Chondrocyte (in vitro differentiated cells): ENCODE measurements around the gene EPN1. TPM values are rescaled to one million over a fixed set of nuclear protein-coding genes. Genes with fewer than 3 reads are reported as not detected.

Experiments
- DNase-seq: peaks from one replicate; pipeline ENCODE4 v3.0.0; 2021; ENCODE audit warnings: mixed read lengths, low spot score
- H3K27ac Mint-ChIP-seq: one replicate; pipeline ENCODE4 v1.8.0; 2021; ENCODE audit warnings: mild to moderate bottlenecking, moderate library complexity, mixed read lengths; ENCODE audit not compliant: unreplicated experiment
- H3K27me3 Mint-ChIP-seq: 2 replicates; pipeline ENCODE4 v1.8.0; 2021; ENCODE audit warnings: low read depth, mixed read lengths
- H3K36me3 Mint-ChIP-seq: 2 replicates; pipeline ENCODE4 v1.8.0; 2021; ENCODE audit warnings: low read depth, mixed read lengths
- H3K4me1 Mint-ChIP-seq: 2 replicates; pipeline ENCODE4 v1.8.0; 2021; ENCODE audit warnings: low read depth, mild to moderate bottlenecking, mixed read lengths
- H3K4me3 Mint-ChIP-seq: one replicate; pipeline ENCODE4 v1.8.0; 2021; ENCODE audit warnings: mild to moderate bottlenecking, moderate library complexity, mixed read lengths; ENCODE audit not compliant: unreplicated experiment
- H3K9me3 Mint-ChIP-seq: 2 replicates; pipeline ENCODE4 v1.8.0; 2021; ENCODE audit warnings: low read depth, mixed read lengths
- total RNA-seq: library from RNA; stranded (reverse); gene quantifications from 3 replicates; pipeline ENCODE4 v1.2.1, GENCODE V29; 2021
- TF ChIP-seq, protein P1 (sequence below): fragments of 200-600 bp; sonication (generic); IDR thresholded peaks from 2 replicates; pipeline ENCODE4 v1.5.0; 2021; ENCODE audit warnings: antibody characterized with exemption, mild to moderate bottlenecking, moderate library complexity

Gene EPN1
- total RNA-seq, 1 donor from 2014 or later: 124 TPM

DNA sequence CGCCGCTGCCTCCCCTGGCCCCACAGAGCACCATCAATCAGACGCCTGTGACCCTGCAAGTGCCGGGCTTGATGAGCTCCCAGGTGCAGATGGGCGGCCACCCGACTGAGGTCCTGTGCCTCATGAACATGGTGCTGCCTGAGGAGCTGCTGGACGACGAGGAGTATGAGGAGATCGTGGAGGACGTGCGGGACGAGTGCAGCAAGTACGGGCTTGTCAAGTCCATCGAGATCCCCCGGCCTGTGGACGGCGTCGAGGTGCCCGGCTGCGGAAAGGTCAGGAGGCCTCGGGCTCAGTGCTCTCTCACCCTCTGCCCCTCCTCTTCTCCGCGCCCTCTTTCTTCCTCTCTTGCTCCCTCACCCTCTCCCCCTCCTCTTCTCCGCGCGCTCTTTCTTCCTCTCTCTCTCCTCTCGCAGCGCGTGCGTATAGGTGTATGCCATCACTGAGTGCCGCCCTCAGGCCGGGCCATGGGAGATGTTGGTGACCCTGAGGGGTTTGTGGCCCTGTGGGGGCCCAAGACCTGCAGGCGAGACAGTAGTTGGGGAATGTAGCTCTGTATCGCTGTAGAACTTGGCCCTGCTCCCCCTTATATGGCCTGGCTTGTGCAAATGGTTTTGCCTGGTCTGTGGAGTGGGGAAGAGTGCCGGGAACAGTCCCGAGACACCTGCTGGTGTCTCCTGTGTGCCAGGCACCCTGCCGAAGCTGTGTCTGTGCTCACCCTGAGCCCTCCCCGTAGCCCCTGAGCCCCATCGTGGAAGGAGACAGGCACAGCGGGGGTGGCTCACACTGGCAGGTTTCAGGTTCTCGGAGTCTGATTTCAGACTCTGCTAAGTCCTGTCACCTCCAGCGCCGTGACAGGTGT is 5.4 kb upstream of the EPN1 start:
- peak; percentile 86 for DNase-seq
- TF ChIP-seq, protein P1, sequence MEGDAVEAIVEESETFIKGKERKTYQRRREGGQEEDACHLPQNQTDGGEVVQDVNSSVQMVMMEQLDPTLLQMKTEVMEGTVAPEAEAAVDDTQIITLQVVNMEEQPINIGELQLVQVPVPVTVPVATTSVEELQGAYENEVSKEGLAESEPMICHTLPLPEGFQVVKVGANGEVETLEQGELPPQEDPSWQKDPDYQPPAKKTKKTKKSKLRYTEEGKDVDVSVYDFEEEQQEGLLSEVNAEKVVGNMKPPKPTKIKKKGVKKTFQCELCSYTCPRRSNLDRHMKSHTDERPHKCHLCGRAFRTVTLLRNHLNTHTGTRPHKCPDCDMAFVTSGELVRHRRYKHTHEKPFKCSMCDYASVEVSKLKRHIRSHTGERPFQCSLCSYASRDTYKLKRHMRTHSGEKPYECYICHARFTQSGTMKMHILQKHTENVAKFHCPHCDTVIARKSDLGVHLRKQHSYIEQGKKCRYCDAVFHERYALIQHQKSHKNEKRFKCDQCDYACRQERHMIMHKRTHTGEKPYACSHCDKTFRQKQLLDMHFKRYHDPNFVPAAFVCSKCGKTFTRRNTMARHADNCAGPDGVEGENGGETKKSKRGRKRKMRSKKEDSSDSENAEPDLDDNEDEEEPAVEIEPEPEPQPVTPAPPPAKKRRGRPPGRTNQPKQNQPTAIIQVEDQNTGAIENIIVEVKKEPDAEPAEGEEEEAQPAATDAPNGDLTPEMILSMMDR: no peak
- H3K4me1 Mint-ChIP-seq: peaks cover 19% of the 10 kb centered on the region
- H3K4me3 Mint-ChIP-seq: no peak overlapping the region
- H3K36me3 Mint-ChIP-seq: peaks cover 13% of the 10 kb centered on the region
- no peak overlapping the region for H3K27ac Mint-ChIP-seq
- no peaks in the 10 kb centered on the region for H3K27me3 Mint-ChIP-seq
- no peaks in the 10 kb centered on the region for H3K9me3 Mint-ChIP-seq

DNA sequence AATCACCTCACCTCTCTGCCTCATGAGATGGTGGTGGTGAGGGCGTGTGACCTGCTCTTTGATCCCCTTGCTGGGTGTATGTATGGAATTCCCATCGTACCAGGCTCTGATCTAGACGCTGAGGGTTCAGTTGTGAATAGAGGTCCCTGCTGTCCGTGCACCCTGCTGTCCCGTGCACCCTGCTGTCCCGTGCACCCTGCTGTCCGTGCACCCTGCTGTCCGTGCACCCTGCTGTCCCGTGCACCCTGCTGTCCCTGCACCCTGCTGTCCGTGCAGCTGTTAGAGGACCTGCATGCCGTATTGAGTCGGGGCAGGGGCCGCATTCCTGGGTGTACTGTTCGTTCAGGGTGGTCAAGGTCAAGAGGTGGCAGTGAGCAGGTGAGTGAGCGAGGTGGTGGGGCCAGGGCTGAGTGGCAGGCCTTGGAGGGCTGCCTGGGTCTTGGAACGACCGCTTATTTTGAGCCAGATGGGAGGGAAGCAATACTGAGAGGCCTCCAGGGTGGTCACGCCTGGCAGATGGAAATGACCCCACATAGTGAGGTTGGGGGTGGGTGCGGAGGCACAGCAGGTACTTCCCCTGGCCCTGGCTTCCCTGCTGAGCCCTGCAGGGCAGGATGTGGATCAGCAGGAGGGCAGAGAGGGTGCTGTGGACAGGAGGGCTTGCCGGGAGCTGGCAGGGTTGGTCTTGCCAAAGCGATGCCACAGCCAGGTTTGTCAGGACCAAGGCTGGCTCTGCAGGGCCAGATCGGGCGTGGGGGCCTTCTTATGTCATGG is 4.6 kb upstream of the EPN1 start:
- Mint-ChIP-seq H3K4me1 (peaks cover 20% of the 10 kb centered on the region), H3K27ac (peak overlapping the region; percentile 58), H3K36me3 (peaks cover 11% of the 10 kb centered on the region), H3K27me3 (no peaks in the 10 kb centered on the region), H3K9me3 (no peaks in the 10 kb centered on the region), H3K4me3 (no peak overlapping the region)
- TF ChIP-seq, protein P1: no peak
- peak; percentile 100 for DNase-seq

DNA sequence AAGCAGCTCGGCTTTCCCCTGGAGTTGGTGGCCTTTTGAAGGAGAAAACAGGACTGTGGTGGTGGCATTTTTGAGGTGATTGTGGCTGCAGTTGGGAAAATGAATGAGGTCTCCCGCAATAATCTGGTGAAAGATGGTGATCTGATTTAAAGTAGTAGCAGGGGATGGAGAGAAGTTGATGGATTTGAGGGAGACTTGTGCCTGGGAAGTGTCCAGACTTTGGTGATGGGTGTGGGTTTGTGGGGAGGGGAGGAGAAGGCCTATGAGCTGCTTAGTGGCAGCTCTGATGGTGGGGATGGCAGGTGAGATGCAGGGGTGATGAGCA is 4.0 kb upstream of the EPN1 start:
- DNase-seq: no peak
- H3K9me3 Mint-ChIP-seq: no peaks in the 10 kb centered on the region
- H3K27ac Mint-ChIP-seq: peak overlapping the region; percentile 58
- no peak overlapping the region for H3K4me3 Mint-ChIP-seq
- peaks cover 22% of the 10 kb centered on the region for H3K4me1 Mint-ChIP-seq
- TF ChIP-seq, protein P1: no peak
- H3K27me3 Mint-ChIP-seq: no peaks in the 10 kb centered on the region
- H3K36me3 Mint-ChIP-seq: peaks cover 10% of the 10 kb centered on the region

DNA sequence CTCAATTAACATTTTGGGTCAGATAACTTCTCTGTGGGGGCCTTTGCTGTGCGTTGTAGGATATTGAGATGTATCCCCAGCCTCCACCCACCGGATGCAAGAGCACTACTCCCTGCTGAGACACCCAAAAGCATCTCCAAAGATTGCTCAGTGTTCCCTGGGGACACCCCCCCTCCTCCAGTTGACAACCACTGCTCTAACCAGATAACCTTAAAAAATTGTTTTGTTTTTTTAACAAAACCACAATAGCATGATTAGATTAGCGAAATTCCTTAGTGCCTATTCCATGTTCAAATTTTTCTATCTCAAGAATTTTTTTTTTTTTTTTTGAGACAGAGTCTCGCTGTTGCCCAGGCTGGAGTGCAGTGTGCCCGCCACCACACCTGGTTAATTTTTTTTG is 2.6 kb upstream of the EPN1 start:
- no peak for DNase-seq
- Mint-ChIP-seq H3K36me3 (peaks cover 9% of the 10 kb centered on the region), H3K4me1 (peaks cover 36% of the 10 kb centered on the region), H3K9me3 (no peaks in the 10 kb centered on the region), H3K27ac (peak overlapping the region; percentile 6), H3K4me3 (no peak overlapping the region), H3K27me3 (no peaks in the 10 kb centered on the region)
- TF ChIP-seq, protein P1: no peak

DNA sequence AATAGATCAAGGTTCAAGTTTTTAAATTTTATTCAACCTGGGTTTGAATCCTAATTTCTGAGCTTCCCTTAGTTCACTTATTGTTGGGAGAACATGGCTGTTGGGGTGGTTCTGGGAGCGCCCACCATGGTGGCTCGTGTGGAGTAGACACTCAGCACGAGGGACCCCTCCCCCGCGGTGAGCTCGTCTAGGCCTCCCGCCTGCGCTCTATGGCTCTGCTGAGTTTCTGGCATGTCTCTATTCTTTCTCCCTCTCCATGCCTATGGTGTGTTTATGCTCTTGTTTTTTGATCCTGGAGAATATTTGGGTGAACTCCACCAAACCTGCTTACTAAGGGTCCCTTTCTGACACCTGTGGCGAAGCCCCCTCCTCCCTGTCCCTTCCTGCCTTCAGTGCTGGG is 1.6 kb upstream of the EPN1 start:
- Mint-ChIP-seq H3K36me3 (peaks cover 12% of the 10 kb centered on the region), H3K27me3 (no peaks in the 10 kb centered on the region), H3K4me1 (peaks cover 42% of the 10 kb centered on the region), H3K4me3 (peak overlapping the region; percentile 25), H3K27ac (peak overlapping the region; percentile 70), H3K9me3 (no peaks in the 10 kb centered on the region)
- DNase-seq: no peak
- TF ChIP-seq, protein P1: no peak
